ENCODE measurements around the gene ZNF205.

GRCh38 chr16:3118846-3119245 lies 6.5 kb downstream of the ZNF205 start:
- TF ChIP-seq CTCF (conservative IDR thresholded peaks at IDR 0.05 in 1 of 2, IDR thresholded peaks at IDR 0.05 in 1 of 2; ENCODE audit: low read depth in 1 of 2, low read length in 2 of 2) (no peak), EZH2 (IDR thresholded peaks at IDR 0.05; ENCODE audit: low read length, missing control alignments) (no peak)
